Neutrophil (primary cell): ENCODE measurements around the gene NELFCD.
A peak's percentile ranks its signal among the peaks of the same experiment; 100 is the strongest.

Experiments used
- H3K27ac ChIP-seq: fragments of 200-600 bp; sonication (generic); 2 replicates; pipeline ENCODE4 v1.5.1; 2016; ENCODE audit warnings: mild to moderate bottlenecking, moderate library complexity
- H3K27me3 ChIP-seq: fragments of 200-600 bp; sonication (generic); 2 replicates; pipeline ENCODE4 v1.6.0; 2016; ENCODE audit warnings: mild to moderate bottlenecking
- H3K36me3 ChIP-seq: fragments of 200-600 bp; sonication (generic); 2 replicates; pipeline ENCODE4 v1.5.1; 2017
- H3K4me1 ChIP-seq, 2 experiments: fragments of 200-600 bp in 1 of 2; sonication (generic) in 1 of 2; 1 replicate in 1 of 2; 2 replicates in 1 of 2; pipeline versions ENCODE4 v1.5.1 to v1.6.1; 2013 to 2016; ENCODE audit warnings: low read depth in 1 of 2, low read length in 1 of 2, mild to moderate bottlenecking in 1 of 2, moderate library complexity in 1 of 2; ENCODE audit not compliant: control insufficient read depth in 1 of 2, insufficient read depth in 1 of 2
- H3K4me3 ChIP-seq, 2 experiments: fragments of 200-600 bp in 1 of 2; sonication (generic) in 1 of 2; 1 replicate in 1 of 2; 2 replicates in 1 of 2; pipeline ENCODE4 v1.5.1; 2013 to 2016; ENCODE audit warnings: low read depth in 1 of 2, low read length in 1 of 2, mild to moderate bottlenecking in 1 of 2, moderate library complexity in 1 of 2
- H3K9me3 ChIP-seq: fragments of 200-600 bp; sonication (generic); 2 replicates; pipeline ENCODE4 v1.5.1; 2016
- CTCF ChIP-seq: fragments of 200-600 bp; sonication (generic); IDR thresholded peaks from 2 replicates; pipeline ENCODE4 v1.5.1; 2016; ENCODE audit warnings: antibody characterized with exemption

NELFCD gene, protein sequence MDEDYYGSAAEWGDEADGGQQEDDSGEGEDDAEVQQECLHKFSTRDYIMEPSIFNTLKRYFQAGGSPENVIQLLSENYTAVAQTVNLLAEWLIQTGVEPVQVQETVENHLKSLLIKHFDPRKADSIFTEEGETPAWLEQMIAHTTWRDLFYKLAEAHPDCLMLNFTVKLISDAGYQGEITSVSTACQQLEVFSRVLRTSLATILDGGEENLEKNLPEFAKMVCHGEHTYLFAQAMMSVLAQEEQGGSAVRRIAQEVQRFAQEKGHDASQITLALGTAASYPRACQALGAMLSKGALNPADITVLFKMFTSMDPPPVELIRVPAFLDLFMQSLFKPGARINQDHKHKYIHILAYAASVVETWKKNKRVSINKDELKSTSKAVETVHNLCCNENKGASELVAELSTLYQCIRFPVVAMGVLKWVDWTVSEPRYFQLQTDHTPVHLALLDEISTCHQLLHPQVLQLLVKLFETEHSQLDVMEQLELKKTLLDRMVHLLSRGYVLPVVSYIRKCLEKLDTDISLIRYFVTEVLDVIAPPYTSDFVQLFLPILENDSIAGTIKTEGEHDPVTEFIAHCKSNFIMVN

GRCh38 chr20:58980711-58981627 is at the start of gene NELFCD:
NELFCD (plus strand) TSS chr20:58981256; CDS start chr20:58981310, 54 bp downstream.
- Histone ChIP-seq H3K4me3 (peak within 1 kb of the TSS; percentile 89), H3K36me3 (peaks cover 7% of the 10 kb centered on the region), H3K27ac (peak within 1 kb of the TSS; percentile 69), H3K27me3 (no peaks in the 10 kb centered on the region), H3K9me3 (no peaks in the 10 kb centered on the region), H3K4me1 (peaks cover 10 to 13% of the 10 kb centered on the region in 2 experiments)
- no peak for TF ChIP-seq CTCF

GRCh38 chr20:58932170-58932569 is 48.9 kb upstream of the NELFCD start:
- no peak overlapping the region for H3K4me3 ChIP-seq
- TF ChIP-seq CTCF = no peak
- no peaks in the 10 kb centered on the region for H3K36me3 ChIP-seq
- no peak overlapping the region for H3K27ac ChIP-seq
- H3K9me3 ChIP-seq = no peaks in the 10 kb centered on the region
- H3K4me1 ChIP-seq = no peaks in the 10 kb centered on the region
- H3K27me3 ChIP-seq = no peaks in the 10 kb centered on the region

DNA sequence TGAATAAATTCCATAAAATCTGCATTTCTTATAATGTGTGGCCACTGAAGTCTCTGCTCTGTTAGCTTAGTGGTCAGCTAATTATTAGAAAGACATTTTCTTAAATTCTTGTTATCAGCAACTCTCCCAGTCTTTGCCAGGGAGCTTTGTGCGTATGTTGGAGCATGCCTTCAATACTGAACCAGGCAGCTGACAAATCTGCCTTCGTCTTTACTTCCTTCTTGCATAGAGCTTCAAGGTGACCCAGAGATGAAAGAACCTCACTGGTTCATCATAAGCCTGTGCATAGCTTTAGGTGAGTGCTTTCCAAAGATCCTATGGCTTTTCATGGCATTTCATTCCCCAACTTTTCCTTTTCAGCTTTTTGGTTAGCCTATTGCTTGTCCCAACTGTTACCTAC is 43.0 kb upstream of the NELFCD start:
- no peak overlapping the region for H3K4me3 ChIP-seq
- no peaks in the 10 kb centered on the region for H3K9me3 ChIP-seq
- no peaks in the 10 kb centered on the region for H3K27me3 ChIP-seq
- no peaks in the 10 kb centered on the region for H3K4me1 ChIP-seq
- no peaks in the 10 kb centered on the region for H3K36me3 ChIP-seq
- no peak overlapping the region for H3K27ac ChIP-seq
- TF ChIP-seq CTCF = no peak

- no peaks in the 10 kb centered on the region for H3K36me3 ChIP-seq
- no peak overlapping the region for H3K27ac ChIP-seq
- no peaks in the 10 kb centered on the region for H3K4me1 ChIP-seq
- no peaks in the 10 kb centered on the region for H3K27me3 ChIP-seq
- no peaks in the 10 kb centered on the region for H3K9me3 ChIP-seq
- H3K4me3 ChIP-seq = no peak overlapping the region
- TF ChIP-seq CTCF = no peak
Measured at GRCh38 chr20:58938541-58938940, 42.5 kb upstream of the NELFCD start.

DNA sequence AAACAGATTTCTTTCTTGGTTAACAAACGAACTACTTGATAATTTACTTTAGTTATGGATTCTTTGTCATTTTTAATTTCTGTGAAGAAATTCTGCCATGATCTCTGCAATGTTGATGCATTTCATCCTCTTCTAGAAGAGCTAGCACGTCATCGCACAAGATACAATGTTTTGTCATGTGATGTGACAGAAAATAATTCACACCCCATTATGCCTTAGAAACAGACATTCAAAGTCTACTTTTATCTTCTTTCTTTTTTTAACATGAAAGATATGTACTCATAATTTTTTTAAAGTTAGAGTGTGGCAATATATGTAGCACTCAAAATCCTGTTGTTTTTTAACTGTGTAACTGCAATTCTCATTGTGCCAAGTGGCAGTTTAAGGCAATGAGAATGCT is 39.6 kb upstream of the NELFCD start:
- H3K27ac ChIP-seq = no peak overlapping the region
- H3K4me3 ChIP-seq = no peak overlapping the region
- H3K4me1 ChIP-seq = no peaks in the 10 kb centered on the region
- no peaks in the 10 kb centered on the region for H3K27me3 ChIP-seq
- no peaks in the 10 kb centered on the region for H3K9me3 ChIP-seq
- no peak for TF ChIP-seq CTCF
- H3K36me3 ChIP-seq = no peaks in the 10 kb centered on the region
